ENCODE results near the gene MDM4. TPM values are rescaled to one million over a fixed set of nuclear protein-coding genes. Genes with fewer than 3 reads are reported as not detected.

MDM4 gene
- total RNA-seq, 1 donor from 2014 or later = 41.1 TPM

GRCh38 chr1:204475656-204476432 is 40.4 kb upstream of the MDM4 start:
- Histone ChIP-seq H3K36me3 (ENCODE audit: insufficient read depth, low read length) (no peaks in the 10 kb centered on the region), H3K4me1 (ENCODE audit: insufficient read depth, low read length) (peaks cover 6% of the 10 kb centered on the region), H3K27ac (ENCODE audit: low read depth, low read length) (no peak overlapping the region), H3K4me3 (ENCODE audit: insufficient read depth, low read depth, low read length) (no peak overlapping the region), H3K9ac (ENCODE audit: low read length) (no peak overlapping the region), H3K9me3 (ENCODE audit: insufficient read depth, low read depth, low read length) (no peaks in the 10 kb centered on the region), H3K4me2 (ENCODE audit: low read length) (no peak overlapping the region), H4K20me1 (ENCODE audit: insufficient read depth, low read length) (peaks cover 26% of the 10 kb centered on the region), H2AFZ (ENCODE audit: low read depth, low read length) (no peak overlapping the region), H3K27me3 (ENCODE audit: insufficient read depth, low read length) (peaks cover 12% of the 10 kb centered on the region), H3K79me2 (ENCODE audit: insufficient read depth, low read length) (no peaks in the 10 kb centered on the region)
- H3K4me1 Mint-ChIP-seq (ENCODE audit: low read depth, unreplicated experiment) = peaks cover 56% of the 10 kb centered on the region
- H3K36me3 Mint-ChIP-seq (ENCODE audit: low read depth, unreplicated experiment) = peaks cover 26% of the 10 kb centered on the region
- no peak for FAIRE-seq
- no peak for DNase-seq (ENCODE audit: low read depth)
- no peak for TF ChIP-seq CTCF (IDR thresholded peaks at IDR 0.05; ENCODE audit: insufficient read depth, low read depth, low read length)
- TF ChIP-seq EZH2 (IDR thresholded peaks at IDR 0.05; ENCODE audit: insufficient read depth, low read length) = no peak
- H3K4me3 Mint-ChIP-seq (ENCODE audit: unreplicated experiment) = peak overlapping the region; percentile 54
- H3K9me3 Mint-ChIP-seq (ENCODE audit: unreplicated experiment) = no peaks in the 10 kb centered on the region
- H3K27ac Mint-ChIP-seq (ENCODE audit: unreplicated experiment) = peak overlapping the region; percentile 81
- H3K27me3 Mint-ChIP-seq (ENCODE audit: low read depth, unreplicated experiment) = peaks cover 7% of the 10 kb centered on the region

DNA sequence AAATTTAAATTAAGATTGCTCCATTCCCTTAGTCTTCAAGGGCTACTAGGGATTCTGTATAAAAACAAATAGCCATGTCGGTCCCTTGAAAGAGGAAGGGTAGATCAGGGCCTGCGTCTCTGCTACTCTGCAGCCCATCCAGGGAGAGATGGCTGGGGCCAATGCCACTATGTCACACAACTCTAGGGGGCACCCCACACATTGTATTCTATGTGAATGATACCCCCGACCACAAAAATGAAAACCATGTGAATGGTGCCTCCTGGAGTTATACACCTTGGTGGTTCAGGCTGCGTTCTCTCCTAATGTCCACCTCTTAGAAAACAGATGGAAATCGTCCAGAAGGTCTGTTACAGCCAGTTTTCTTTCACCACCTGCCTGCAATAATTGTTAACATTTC is 39.6 kb upstream of the MDM4 start:
- Mint-ChIP-seq H3K9me3 (ENCODE audit: unreplicated experiment) (no peaks in the 10 kb centered on the region), H3K27ac (ENCODE audit: unreplicated experiment) (no peak overlapping the region), H3K36me3 (ENCODE audit: low read depth, unreplicated experiment) (peaks cover 26% of the 10 kb centered on the region), H3K27me3 (ENCODE audit: low read depth, unreplicated experiment) (peaks cover 7% of the 10 kb centered on the region), H3K4me3 (ENCODE audit: unreplicated experiment) (no peak overlapping the region), H3K4me1 (ENCODE audit: low read depth, unreplicated experiment) (peaks cover 59% of the 10 kb centered on the region)
- TF ChIP-seq EZH2 (IDR thresholded peaks at IDR 0.05; ENCODE audit: insufficient read depth, low read length) = no peak
- no peak for TF ChIP-seq CTCF (IDR thresholded peaks at IDR 0.05; ENCODE audit: insufficient read depth, low read depth, low read length)
- peaks cover 12% of the 10 kb centered on the region for H3K27me3 ChIP-seq (ENCODE audit: insufficient read depth, low read length)
- no peak overlapping the region for H3K27ac ChIP-seq (ENCODE audit: low read depth, low read length)
- no peak overlapping the region for H2AFZ ChIP-seq (ENCODE audit: low read depth, low read length)
- H3K4me2 ChIP-seq (ENCODE audit: low read length) = no peak overlapping the region
- FAIRE-seq (no peak), DNase-seq (ENCODE audit: low read depth) (no peak)
- H3K79me2 ChIP-seq (ENCODE audit: insufficient read depth, low read length) = no peaks in the 10 kb centered on the region
- H3K36me3 ChIP-seq (ENCODE audit: insufficient read depth, low read length) = no peaks in the 10 kb centered on the region
- no peak overlapping the region for H3K9ac ChIP-seq (ENCODE audit: low read length)
- peaks cover 6% of the 10 kb centered on the region for H3K4me1 ChIP-seq (ENCODE audit: insufficient read depth, low read length)
- peaks cover 29% of the 10 kb centered on the region for H4K20me1 ChIP-seq (ENCODE audit: insufficient read depth, low read length)
- H3K4me3 ChIP-seq (ENCODE audit: insufficient read depth, low read depth, low read length) = no peak overlapping the region
- no peaks in the 10 kb centered on the region for H3K9me3 ChIP-seq (ENCODE audit: insufficient read depth, low read depth, low read length)
